GM12878 (cell line): ENCODE data around the gene ABHD18.
"Not testable (repeated sequence)": the region's sequence is repeated elsewhere in the genome, so short reads cannot be mapped to it uniquely, and the experiment has no call there.

ENCODE experiments used
- BACH1 ChIP-seq: fragments of 450-650 bp; IDR thresholded peaks from 2 replicates; pipeline ENCODE4 v1.6.1; 2017; ENCODE audit warnings: mild to moderate bottlenecking, borderline replicate concordance
- CREM ChIP-seq: IDR thresholded peaks from 2 replicates; pipeline ENCODE4 v1.6.1; 2014; ENCODE audit warnings: antibody characterized with exemption, low read depth
- EGR1 ChIP-seq, 2 experiments: IDR thresholded peaks; 1 replicate in 1 of 2; 2 replicates in 1 of 2; pipeline ENCODE4 v1.6.1; 2011 to 2012; ENCODE audit warnings: low read depth in 2 of 2, low read length in 2 of 2, borderline replicate concordance in 1 of 2, mild to moderate bottlenecking in 1 of 2, moderate library complexity in 1 of 2
- NFYB ChIP-seq: IDR thresholded peaks from 2 replicates; pipeline ENCODE4 v1.6.1; 2011; ENCODE audit warnings: low read depth, mild to moderate bottlenecking, low read length, improper control_type of control experiment, moderate library complexity; ENCODE audit not compliant: insufficient read depth
- POLR2A ChIP-seq: IDR thresholded peaks from 2 replicates; pipeline ENCODE4 v1.6.1; 2011; ENCODE audit warnings: low read depth, mild to moderate bottlenecking, low read length
- RCOR1 ChIP-seq: conservative IDR thresholded peaks from 2 replicates; pipeline ENCODE4 v1.6.1; 2012; ENCODE audit warnings: low read depth, low read length, improper control_type of control experiment
- SMAD5 ChIP-seq: IDR thresholded peaks from 2 replicates; pipeline ENCODE4 v1.6.1; 2016; ENCODE audit warnings: antibody characterized with exemption, low read depth
- SMC3 ChIP-seq: IDR thresholded peaks from 2 replicates; pipeline ENCODE4 v1.6.1; 2011; ENCODE audit warnings: low read length, improper control_type of control experiment, borderline replicate concordance
- TARDBP ChIP-seq: IDR thresholded peaks from 2 replicates; pipeline ENCODE4 v1.6.1; 2016; ENCODE audit warnings: borderline replicate concordance
- ZNF24 ChIP-seq: fragments of 450-650 bp; IDR thresholded peaks from 2 replicates; pipeline ENCODE4 v1.6.1; 2017; ENCODE audit warnings: antibody characterized with exemption, mild to moderate bottlenecking
- TF ChIP-seq, protein P1 (sequence below): IDR thresholded peaks from 2 replicates; pipeline ENCODE4 v1.6.1; 2012; ENCODE audit warnings: low read depth, low read length, improper control_type of control experiment
- TF ChIP-seq, protein P2 (sequence below), 3 experiments: IDR thresholded peaks in 2 of 3; conservative IDR thresholded peaks in 1 of 3; 2 replicates each; pipeline ENCODE4 v1.5.1; 2011; ENCODE audit warnings: low read depth in 3 of 3, low read length in 3 of 3, mild to moderate bottlenecking in 3 of 3, control low read depth in 2 of 3, moderate library complexity in 2 of 3, inconsistent platforms in 1 of 3, mixed read lengths in 1 of 3; ENCODE audit not compliant: control insufficient read depth in 2 of 3, insufficient read depth in 1 of 3; ENCODE audit errors: extremely low read depth in 1 of 3
- TF ChIP-seq, protein P3 (sequence below): IDR thresholded peaks from 2 replicates; pipeline ENCODE4 v1.6.1; 2012; ENCODE audit warnings: mild to moderate bottlenecking, low read depth, low read length

DNA sequence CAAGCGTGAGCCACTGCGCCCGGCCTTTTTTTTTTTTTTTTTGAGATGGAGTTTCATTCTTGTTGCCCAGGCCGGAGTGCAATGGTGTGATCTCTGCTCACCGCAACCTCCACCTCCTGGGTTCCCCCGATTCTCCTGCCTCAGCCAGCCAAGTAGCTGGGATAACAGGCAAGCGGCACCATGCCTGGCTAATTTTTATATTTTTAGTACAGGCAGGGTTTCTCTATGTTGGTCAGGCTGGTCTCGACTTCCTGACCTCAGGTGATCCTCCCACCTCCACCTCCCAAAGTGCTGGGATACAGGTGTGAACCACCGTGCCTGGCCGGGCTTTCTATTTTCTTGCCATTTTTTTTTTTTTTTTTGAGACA, 101.2 kb downstream of the ABHD18 start:
- TF ChIP-seq, protein P1, sequence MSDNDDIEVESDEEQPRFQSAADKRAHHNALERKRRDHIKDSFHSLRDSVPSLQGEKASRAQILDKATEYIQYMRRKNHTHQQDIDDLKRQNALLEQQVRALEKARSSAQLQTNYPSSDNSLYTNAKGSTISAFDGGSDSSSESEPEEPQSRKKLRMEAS = not testable (repeated sequence)
- TF ChIP-seq, protein P2, sequence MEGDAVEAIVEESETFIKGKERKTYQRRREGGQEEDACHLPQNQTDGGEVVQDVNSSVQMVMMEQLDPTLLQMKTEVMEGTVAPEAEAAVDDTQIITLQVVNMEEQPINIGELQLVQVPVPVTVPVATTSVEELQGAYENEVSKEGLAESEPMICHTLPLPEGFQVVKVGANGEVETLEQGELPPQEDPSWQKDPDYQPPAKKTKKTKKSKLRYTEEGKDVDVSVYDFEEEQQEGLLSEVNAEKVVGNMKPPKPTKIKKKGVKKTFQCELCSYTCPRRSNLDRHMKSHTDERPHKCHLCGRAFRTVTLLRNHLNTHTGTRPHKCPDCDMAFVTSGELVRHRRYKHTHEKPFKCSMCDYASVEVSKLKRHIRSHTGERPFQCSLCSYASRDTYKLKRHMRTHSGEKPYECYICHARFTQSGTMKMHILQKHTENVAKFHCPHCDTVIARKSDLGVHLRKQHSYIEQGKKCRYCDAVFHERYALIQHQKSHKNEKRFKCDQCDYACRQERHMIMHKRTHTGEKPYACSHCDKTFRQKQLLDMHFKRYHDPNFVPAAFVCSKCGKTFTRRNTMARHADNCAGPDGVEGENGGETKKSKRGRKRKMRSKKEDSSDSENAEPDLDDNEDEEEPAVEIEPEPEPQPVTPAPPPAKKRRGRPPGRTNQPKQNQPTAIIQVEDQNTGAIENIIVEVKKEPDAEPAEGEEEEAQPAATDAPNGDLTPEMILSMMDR (IDR thresholded peaks at IDR 0.05 in 2 of 3, conservative IDR thresholded peaks at IDR 0.05 in 1 of 3; ENCODE audit: control insufficient read depth in 2 of 3, extremely low read depth in 1 of 3, insufficient read depth in 1 of 3, low read depth in 3 of 3, low read length in 3 of 3) = not testable (repeated sequence)
- not testable (repeated sequence) for TF ChIP-seq CREM; RCOR1; NFYB; BACH1; ZNF24; POLR2A; TARDBP; SMAD5; EGR1 (IDR thresholded peaks at IDR 0.05; ENCODE audit: borderline replicate concordance in 1 of 2, low read depth in 2 of 2, low read length in 2 of 2); SMC3
- TF ChIP-seq, protein P3, sequence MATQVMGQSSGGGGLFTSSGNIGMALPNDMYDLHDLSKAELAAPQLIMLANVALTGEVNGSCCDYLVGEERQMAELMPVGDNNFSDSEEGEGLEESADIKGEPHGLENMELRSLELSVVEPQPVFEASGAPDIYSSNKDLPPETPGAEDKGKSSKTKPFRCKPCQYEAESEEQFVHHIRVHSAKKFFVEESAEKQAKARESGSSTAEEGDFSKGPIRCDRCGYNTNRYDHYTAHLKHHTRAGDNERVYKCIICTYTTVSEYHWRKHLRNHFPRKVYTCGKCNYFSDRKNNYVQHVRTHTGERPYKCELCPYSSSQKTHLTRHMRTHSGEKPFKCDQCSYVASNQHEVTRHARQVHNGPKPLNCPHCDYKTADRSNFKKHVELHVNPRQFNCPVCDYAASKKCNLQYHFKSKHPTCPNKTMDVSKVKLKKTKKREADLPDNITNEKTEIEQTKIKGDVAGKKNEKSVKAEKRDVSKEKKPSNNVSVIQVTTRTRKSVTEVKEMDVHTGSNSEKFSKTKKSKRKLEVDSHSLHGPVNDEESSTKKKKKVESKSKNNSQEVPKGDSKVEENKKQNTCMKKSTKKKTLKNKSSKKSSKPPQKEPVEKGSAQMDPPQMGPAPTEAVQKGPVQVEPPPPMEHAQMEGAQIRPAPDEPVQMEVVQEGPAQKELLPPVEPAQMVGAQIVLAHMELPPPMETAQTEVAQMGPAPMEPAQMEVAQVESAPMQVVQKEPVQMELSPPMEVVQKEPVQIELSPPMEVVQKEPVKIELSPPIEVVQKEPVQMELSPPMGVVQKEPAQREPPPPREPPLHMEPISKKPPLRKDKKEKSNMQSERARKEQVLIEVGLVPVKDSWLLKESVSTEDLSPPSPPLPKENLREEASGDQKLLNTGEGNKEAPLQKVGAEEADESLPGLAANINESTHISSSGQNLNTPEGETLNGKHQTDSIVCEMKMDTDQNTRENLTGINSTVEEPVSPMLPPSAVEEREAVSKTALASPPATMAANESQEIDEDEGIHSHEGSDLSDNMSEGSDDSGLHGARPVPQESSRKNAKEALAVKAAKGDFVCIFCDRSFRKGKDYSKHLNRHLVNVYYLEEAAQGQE = not testable (repeated sequence)
